ENCODE results near the gene SEPTIN5. TPM values are rescaled to one million over a fixed set of nuclear protein-coding genes. Genes with fewer than 3 reads are reported as not detected.

Gene SEPTIN5
- total RNA-seq, 1 experiment from 2014 or later = 2.0 TPM

DNA sequence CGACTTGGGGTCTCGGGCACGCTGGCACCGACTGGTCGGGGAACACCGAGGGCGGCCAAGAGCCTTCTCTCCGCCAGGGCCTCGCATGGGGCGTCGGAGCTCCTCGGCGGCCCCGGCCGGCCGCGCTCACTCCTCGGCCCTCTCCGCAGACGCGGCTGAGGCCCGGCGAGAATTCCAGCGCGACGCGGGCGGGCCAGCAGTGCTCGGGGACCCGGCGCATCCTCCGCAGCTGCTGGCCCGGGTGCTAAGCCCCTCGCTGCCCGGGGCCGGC, 51.9 kb downstream of the SEPTIN5 start:
- intact Hi-C loops (cut with micrococcal nuclease) = no loop called here
- H3K4me1 Mint-ChIP-seq (ENCODE audit: insufficient read depth, unreplicated experiment) = no peaks in the 10 kb centered on the region
- no peaks in the 10 kb centered on the region for H3K36me3 Mint-ChIP-seq (ENCODE audit: insufficient read depth, unreplicated experiment)
- BruUV-seq (replicated peaks) = no TSS peak
- no peaks in the 10 kb centered on the region for H3K27me3 Mint-ChIP-seq (ENCODE audit: insufficient read depth, unreplicated experiment)
- H3K27ac Mint-ChIP-seq (ENCODE audit: low read depth, unreplicated experiment) = no peak overlapping the region
- no peak for DNase-seq (ENCODE audit: unreplicated experiment)
- H3K9me3 Mint-ChIP-seq (ENCODE audit: unreplicated experiment) = no peaks in the 10 kb centered on the region
- POLR2A ChIA-PET = no interaction called here
- CTCF ChIA-PET = interaction anchor here (0.9 kb wide), 1 partner anchor 16 kb away, joined by 4 read pairs; no protein-coding TSS in a partner anchor
- TF ChIP-seq, protein P1, sequence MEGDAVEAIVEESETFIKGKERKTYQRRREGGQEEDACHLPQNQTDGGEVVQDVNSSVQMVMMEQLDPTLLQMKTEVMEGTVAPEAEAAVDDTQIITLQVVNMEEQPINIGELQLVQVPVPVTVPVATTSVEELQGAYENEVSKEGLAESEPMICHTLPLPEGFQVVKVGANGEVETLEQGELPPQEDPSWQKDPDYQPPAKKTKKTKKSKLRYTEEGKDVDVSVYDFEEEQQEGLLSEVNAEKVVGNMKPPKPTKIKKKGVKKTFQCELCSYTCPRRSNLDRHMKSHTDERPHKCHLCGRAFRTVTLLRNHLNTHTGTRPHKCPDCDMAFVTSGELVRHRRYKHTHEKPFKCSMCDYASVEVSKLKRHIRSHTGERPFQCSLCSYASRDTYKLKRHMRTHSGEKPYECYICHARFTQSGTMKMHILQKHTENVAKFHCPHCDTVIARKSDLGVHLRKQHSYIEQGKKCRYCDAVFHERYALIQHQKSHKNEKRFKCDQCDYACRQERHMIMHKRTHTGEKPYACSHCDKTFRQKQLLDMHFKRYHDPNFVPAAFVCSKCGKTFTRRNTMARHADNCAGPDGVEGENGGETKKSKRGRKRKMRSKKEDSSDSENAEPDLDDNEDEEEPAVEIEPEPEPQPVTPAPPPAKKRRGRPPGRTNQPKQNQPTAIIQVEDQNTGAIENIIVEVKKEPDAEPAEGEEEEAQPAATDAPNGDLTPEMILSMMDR (IDR thresholded peaks at IDR 0.05; ENCODE audit: unreplicated experiment) = no peak
- no peak overlapping the region for H3K4me3 Mint-ChIP-seq (ENCODE audit: unreplicated experiment)

DNA sequence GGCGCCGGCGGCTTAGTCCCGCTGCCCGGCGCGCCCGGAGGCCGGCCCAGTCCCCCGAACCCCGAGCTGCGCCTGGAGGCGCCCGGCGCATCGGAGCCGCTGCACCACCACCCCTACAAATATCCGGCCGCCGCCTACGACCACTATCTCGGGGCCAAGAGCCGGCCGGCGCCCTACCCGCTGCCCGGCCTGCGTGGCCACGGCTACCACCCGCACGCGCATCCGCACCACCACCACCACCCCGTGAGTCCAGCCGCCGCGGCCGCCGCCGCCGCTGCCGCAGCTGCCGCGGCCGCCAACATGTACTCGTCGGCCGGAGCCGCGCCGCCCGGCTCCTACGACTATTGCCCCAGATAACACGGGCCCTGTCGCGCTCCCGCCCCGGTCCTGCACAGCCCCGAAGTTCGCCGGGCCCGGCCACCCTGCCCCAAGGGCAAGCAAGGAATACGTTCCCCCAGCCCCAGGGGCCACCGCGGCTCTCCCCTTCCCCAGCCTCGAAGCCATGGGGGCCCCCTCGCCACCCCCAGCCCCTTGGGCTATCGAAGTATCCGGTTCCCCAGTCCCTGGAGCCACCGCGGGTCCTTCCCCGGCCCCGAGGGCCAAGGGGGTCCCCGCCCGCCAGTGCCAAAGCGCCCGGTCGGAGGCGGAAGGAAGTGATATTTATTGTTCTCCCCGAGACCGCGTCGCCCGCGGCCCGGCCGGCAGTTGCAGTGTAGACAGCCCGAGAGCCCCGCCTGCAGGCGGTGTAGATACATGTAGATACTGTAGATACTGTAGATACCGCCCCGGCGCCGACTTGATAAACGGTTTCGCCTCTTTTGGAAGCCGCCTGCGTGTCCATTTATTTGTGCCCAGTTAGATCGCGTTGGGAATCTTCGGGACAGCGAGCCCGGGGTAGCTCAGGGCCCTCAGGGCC, 52.5 kb downstream of the SEPTIN5 start:
- DNase-seq (ENCODE audit: unreplicated experiment) = no peak
- TF ChIP-seq, protein P1 (IDR thresholded peaks at IDR 0.05; ENCODE audit: unreplicated experiment) = no peak
- no peak overlapping the region for H3K4me3 Mint-ChIP-seq (ENCODE audit: unreplicated experiment)
- H3K36me3 Mint-ChIP-seq (ENCODE audit: insufficient read depth, unreplicated experiment) = no peaks in the 10 kb centered on the region
- POLR2A ChIA-PET = no interaction called here
- intact Hi-C loops (cut with micrococcal nuclease) = no loop called here
- CTCF ChIA-PET = no interaction called here
- H3K27ac Mint-ChIP-seq (ENCODE audit: low read depth, unreplicated experiment) = no peak overlapping the region
- no peaks in the 10 kb centered on the region for H3K27me3 Mint-ChIP-seq (ENCODE audit: insufficient read depth, unreplicated experiment)
- no peaks in the 10 kb centered on the region for H3K4me1 Mint-ChIP-seq (ENCODE audit: insufficient read depth, unreplicated experiment)
- BruUV-seq (replicated peaks) = no TSS peak
- H3K9me3 Mint-ChIP-seq (ENCODE audit: unreplicated experiment) = no peaks in the 10 kb centered on the region

DNA sequence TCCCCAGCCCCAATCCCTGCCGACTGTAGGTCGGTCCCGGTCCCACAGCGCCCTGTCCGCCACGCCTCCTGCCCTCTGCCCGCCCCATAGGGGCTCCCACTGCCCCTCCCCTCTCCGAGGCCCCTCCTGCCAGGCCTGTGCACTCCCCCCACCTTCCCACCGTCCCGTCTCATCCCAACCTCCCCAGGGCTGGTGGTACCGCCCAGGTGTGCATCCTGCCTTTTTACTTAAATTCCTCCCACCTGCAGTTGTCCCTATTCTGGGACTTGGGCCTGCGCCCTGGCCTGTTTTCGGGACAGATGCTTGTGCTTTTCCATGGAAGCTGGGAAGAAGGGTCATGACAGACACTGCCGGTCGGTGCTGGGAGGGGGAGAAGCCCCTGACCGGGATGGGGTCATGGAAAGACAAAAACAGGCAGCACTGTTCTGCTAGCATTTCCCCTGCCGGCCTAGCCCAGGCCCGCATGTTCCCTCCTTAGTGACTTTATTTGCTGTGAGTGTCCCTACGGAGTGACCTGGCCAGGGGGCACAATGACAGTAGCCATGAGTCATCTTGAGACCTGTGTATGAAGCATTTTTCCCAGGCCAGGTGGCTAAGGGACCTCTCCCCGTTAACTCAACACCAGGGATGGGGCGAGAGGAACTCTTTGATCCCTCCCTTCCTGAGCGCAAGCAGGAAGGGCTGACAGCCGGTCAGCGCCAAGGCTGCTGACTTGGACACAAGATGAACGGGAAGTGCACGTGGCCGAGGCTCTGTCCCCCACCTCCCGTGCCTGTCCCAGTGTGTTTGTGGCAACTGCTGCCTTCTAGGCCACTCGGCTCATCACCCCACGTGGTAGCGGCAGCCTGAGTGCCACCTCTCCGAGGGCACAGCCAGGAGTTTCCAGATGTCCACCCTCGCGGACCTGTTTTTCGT, 53.4 kb downstream of the SEPTIN5 start:
- intact Hi-C loops (cut with micrococcal nuclease) = no loop called here
- H3K36me3 Mint-ChIP-seq (ENCODE audit: insufficient read depth, unreplicated experiment) = no peaks in the 10 kb centered on the region
- DNase-seq (ENCODE audit: unreplicated experiment) = no peak
- no peaks in the 10 kb centered on the region for H3K9me3 Mint-ChIP-seq (ENCODE audit: unreplicated experiment)
- BruUV-seq (replicated peaks) = no TSS peak
- TF ChIP-seq, protein P1 (IDR thresholded peaks at IDR 0.05; ENCODE audit: unreplicated experiment) = no peak
- ChIA-PET POLR2A (no interaction called here), CTCF (no interaction called here)
- no peak overlapping the region for H3K4me3 Mint-ChIP-seq (ENCODE audit: unreplicated experiment)
- H3K4me1 Mint-ChIP-seq (ENCODE audit: insufficient read depth, unreplicated experiment) = no peaks in the 10 kb centered on the region
- H3K27me3 Mint-ChIP-seq (ENCODE audit: insufficient read depth, unreplicated experiment) = peaks cover 6% of the 10 kb centered on the region
- no peak overlapping the region for H3K27ac Mint-ChIP-seq (ENCODE audit: low read depth, unreplicated experiment)

DNA sequence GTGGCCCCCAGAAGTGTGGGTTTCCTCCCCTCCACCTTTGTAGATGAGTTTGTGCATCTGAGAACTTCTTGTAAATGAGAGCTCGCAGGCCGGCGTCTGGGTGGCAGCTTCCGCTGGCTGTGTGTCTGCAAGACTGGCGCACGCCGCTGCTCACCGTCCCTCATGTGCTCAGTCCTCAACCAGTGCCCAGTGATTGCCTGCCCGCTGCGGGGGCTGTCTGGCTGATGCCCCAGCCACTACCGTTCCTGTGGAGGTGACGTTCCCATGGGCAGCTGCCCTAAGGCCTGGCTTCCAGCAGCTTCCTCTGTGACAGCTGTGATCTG, 55.1 kb downstream of the SEPTIN5 start:
- Mint-ChIP-seq H3K4me3 (ENCODE audit: unreplicated experiment) (no peak overlapping the region), H3K4me1 (ENCODE audit: insufficient read depth, unreplicated experiment) (no peaks in the 10 kb centered on the region), H3K27me3 (ENCODE audit: insufficient read depth, unreplicated experiment) (peaks cover 17% of the 10 kb centered on the region), H3K36me3 (ENCODE audit: insufficient read depth, unreplicated experiment) (no peaks in the 10 kb centered on the region), H3K9me3 (ENCODE audit: unreplicated experiment) (no peaks in the 10 kb centered on the region), H3K27ac (ENCODE audit: low read depth, unreplicated experiment) (no peak overlapping the region)
- no TSS peak for BruUV-seq (replicated peaks)
- POLR2A ChIA-PET = no interaction called here
- no peak for DNase-seq (ENCODE audit: unreplicated experiment)
- TF ChIP-seq, protein P1 (IDR thresholded peaks at IDR 0.05; ENCODE audit: unreplicated experiment) = no peak
- intact Hi-C loops (cut with micrococcal nuclease) = no loop called here
- CTCF ChIA-PET = no interaction called here
